Measurements from ENCODE around the gene BMP7.

BMP7 gene

DNA sequence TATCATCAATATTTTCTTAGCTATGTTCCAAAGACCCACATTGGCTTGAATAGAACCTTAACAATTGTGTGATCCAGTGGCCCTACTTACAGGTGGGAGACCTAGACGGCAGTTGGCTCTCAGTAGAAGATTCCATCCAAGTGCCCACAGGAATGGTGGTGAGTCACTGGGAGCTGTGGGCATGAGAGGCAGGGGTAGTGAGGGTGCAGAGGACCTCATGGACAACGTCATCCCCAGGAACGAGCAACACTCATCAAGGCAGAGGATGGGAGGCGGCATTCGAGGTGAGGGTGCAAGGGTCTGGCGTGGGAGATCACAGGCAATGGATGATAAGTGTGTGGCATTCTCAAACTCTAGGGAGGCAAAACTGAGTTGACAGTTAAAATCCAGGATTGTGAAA is 45.7 kb upstream of the BMP7 start:
- Histone ChIP-seq H3K4me1 (ENCODE audit: control insufficient read depth in 1 of 2, insufficient read depth in 1 of 2, low read depth in 1 of 2, low read length in 1 of 2) (no peaks in the 10 kb centered on the region), H3K36me3 (no peaks in the 10 kb centered on the region), H3K27me3 (peaks cover 66% of the 10 kb centered on the region), H3K27ac (no peak overlapping the region), H3K9me3 (no peaks in the 10 kb centered on the region), H3K4me3 (ENCODE audit: low read depth in 1 of 2, low read length in 1 of 2) (no peak overlapping the region)
- TF ChIP-seq, protein P1, sequence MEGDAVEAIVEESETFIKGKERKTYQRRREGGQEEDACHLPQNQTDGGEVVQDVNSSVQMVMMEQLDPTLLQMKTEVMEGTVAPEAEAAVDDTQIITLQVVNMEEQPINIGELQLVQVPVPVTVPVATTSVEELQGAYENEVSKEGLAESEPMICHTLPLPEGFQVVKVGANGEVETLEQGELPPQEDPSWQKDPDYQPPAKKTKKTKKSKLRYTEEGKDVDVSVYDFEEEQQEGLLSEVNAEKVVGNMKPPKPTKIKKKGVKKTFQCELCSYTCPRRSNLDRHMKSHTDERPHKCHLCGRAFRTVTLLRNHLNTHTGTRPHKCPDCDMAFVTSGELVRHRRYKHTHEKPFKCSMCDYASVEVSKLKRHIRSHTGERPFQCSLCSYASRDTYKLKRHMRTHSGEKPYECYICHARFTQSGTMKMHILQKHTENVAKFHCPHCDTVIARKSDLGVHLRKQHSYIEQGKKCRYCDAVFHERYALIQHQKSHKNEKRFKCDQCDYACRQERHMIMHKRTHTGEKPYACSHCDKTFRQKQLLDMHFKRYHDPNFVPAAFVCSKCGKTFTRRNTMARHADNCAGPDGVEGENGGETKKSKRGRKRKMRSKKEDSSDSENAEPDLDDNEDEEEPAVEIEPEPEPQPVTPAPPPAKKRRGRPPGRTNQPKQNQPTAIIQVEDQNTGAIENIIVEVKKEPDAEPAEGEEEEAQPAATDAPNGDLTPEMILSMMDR (IDR thresholded peaks at IDR 0.05): no peak

DNA sequence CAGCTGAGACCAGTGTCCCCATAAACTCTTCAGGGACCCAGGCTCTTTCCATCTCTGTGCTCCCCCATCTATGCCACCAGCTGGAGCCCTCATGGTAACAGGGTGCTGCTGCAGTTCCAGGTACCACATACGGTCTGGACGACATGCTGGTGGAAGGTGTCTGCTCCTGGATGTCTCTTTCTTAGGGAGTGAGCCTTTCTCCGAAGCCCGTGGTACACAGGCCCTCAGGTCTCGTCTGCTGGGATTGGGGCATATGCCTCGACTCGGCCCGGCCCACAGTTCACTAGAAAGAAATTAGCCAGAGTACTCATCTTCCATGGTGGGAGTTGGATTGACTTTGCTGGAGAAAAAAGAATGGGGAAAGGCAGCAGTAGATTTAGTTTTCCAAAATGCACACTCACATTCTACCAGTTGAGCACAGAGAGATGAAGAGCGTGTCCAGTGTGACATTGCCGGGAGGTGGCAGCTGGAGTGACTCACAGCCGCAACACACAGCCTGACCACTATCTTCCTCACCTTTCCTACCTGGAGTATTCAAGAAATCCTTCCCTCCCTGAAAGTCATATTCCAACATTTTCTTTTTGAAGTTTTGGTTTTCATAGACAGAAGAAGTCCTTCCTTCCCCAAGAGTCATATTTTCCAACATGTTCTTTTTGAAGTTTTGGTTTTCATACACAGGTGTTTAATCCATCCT is 44.5 kb upstream of the BMP7 start:
- H3K4me1 ChIP-seq (ENCODE audit: control insufficient read depth in 1 of 2, insufficient read depth in 1 of 2, low read depth in 1 of 2, low read length in 1 of 2): no peaks in the 10 kb centered on the region
- no peak overlapping the region for H3K4me3 ChIP-seq (ENCODE audit: low read depth in 1 of 2, low read length in 1 of 2)
- H3K36me3 ChIP-seq: no peaks in the 10 kb centered on the region
- H3K9me3 ChIP-seq: no peaks in the 10 kb centered on the region
- peaks cover 76% of the 10 kb centered on the region for H3K27me3 ChIP-seq
- no peak overlapping the region for H3K27ac ChIP-seq
- TF ChIP-seq, protein P1 (IDR thresholded peaks at IDR 0.05): no peak

DNA sequence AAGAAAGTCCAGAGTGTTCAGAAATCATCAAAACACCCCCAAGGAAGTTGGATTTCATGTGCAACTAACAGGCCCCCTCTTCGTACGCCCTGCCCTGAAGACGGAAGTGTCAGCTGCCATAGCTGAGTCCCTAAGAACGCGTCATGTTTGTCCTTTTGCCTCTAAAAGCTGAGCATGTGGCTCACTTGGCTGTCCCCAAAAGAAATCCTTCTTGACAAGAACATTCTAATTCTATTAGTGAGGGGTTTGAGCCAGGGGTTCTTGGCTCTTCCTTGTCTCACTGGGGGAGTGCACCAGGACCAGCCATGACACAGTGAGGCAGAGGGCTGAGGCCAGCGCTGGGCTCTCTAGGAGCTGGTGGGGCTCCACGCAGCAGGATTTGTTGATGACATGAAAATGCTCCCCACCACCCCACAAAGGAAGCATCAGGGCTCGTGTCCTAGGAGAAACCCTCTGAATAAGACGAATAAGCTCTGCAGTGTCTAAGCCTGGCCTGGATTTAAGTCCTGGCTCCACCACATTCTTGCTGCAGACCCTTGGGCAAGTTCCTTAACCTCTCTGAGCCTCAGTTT is 43.2 kb upstream of the BMP7 start:
- Histone ChIP-seq H3K27ac (no peak overlapping the region), H3K27me3 (peaks cover 70% of the 10 kb centered on the region), H3K4me3 (ENCODE audit: low read depth in 1 of 2, low read length in 1 of 2) (no peak overlapping the region), H3K9me3 (no peaks in the 10 kb centered on the region), H3K36me3 (no peaks in the 10 kb centered on the region), H3K4me1 (ENCODE audit: control insufficient read depth in 1 of 2, insufficient read depth in 1 of 2, low read depth in 1 of 2, low read length in 1 of 2) (no peaks in the 10 kb centered on the region)
- TF ChIP-seq, protein P1 (IDR thresholded peaks at IDR 0.05): no peak

DNA sequence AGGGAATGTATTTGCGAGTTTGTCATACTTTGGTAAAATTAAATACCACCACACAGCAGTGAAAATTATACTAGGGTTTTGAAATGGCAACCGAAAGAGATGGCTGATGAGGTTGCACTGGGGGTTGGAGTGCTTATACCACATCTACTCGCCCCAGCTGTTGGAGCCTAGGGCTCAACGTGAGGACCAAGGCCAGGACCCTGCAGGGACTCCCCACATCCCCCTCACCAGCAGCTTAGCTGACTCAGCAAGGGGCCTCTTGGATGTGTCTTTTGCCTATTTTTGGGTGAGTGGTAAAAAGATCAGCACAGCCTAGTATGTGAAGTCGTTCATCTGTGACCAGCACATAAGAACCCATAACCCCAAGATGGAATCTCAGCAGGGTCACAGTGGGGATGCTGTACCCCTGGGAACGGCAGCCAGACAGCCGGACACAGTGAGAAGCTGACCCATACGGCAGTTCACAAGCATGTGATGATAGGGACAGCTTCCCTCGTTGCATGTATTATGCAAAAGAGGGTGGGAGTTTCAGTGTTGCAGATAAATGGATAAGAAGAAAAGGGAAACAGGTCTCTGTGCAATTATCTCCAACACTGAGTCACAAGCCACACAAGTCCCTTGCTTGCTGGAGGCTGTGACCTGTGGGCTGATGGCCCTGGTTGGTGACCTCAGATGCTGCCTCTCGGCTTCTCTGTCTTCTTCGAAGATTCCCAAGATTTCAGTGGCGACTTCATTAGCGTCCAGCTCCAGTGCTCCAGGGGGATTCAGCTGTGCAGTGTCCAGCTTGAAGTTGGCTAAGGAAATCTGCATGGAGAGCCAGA is 42.2 kb upstream of the BMP7 start:
- Histone ChIP-seq H3K27me3 (peaks cover 64% of the 10 kb centered on the region), H3K4me1 (ENCODE audit: control insufficient read depth in 1 of 2, insufficient read depth in 1 of 2, low read depth in 1 of 2, low read length in 1 of 2) (no peaks in the 10 kb centered on the region), H3K9me3 (no peaks in the 10 kb centered on the region), H3K27ac (no peak overlapping the region), H3K36me3 (no peaks in the 10 kb centered on the region), H3K4me3 (ENCODE audit: low read depth in 1 of 2, low read length in 1 of 2) (no peak overlapping the region)
- TF ChIP-seq, protein P1 (IDR thresholded peaks at IDR 0.05): no peak

DNA sequence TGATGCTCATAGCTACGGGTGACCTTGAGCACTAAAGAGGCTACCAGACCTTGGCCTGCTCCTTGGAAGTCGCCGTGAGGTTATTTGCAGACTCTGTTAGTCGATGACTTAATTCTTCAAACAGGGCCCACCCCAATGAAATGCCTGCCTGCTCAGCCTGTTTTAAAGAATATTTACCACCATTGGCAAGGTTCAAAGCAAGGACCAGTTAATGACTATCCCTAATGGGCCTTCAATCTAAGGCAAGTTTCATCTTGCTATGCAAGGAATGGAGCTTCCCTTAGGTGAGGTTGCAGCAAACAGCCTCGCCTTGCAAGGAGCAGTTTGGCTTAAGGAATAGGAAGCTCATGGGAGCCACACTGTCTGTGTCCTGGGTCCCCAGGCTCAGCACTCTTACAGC is 40.3 kb upstream of the BMP7 start:
- no peaks in the 10 kb centered on the region for H3K9me3 ChIP-seq
- no peak overlapping the region for H3K27ac ChIP-seq
- no peaks in the 10 kb centered on the region for H3K36me3 ChIP-seq
- TF ChIP-seq, protein P1 (IDR thresholded peaks at IDR 0.05): no peak
- H3K27me3 ChIP-seq: peaks cover 46% of the 10 kb centered on the region
- H3K4me1 ChIP-seq (ENCODE audit: control insufficient read depth in 1 of 2, insufficient read depth in 1 of 2, low read depth in 1 of 2, low read length in 1 of 2): no peaks in the 10 kb centered on the region
- no peak overlapping the region for H3K4me3 ChIP-seq (ENCODE audit: low read depth in 1 of 2, low read length in 1 of 2)

Data from neutrophil (primary cell).